Coronary artery (tissue), 2 donors: Measurements from ENCODE around the gene KRT3.

Source experiments
- DNase-seq: peaks from one replicate; pipeline ENCODE4 v3.0.0-alpha.2; 2017; ENCODE audit warnings: low spot score
- H3K27ac ChIP-seq, 2 donors: fragments of 200-600 bp; sonication (generic); one replicate each; pipeline ENCODE4 v1.5.1; 2016 to 2019
- H3K4me3 ChIP-seq: fragments of 200-600 bp; sonication (generic); 2 replicates; pipeline ENCODE4 v1.5.1; 2016; ENCODE audit warnings: mild to moderate bottlenecking, moderate library complexity
- CTCF ChIP-seq: fragments of 200-600 bp; sonication (generic); IDR thresholded peaks from one replicate; pipeline ENCODE4 v1.5.1; 2019; ENCODE audit warnings: antibody characterized with exemption

The KRT3 gene

GRCh38 chr12:52783563-52784316, 12.2 kb downstream of the KRT3 start:
- H3K27ac ChIP-seq = no peak overlapping the region
- no peak for TF ChIP-seq CTCF
- no peak for DNase-seq
- no peak overlapping the region for H3K4me3 ChIP-seq

- no peak for TF ChIP-seq CTCF
- DNase-seq = no peak
- Histone ChIP-seq H3K4me3 (no peak overlapping the region), H3K27ac (no peak overlapping the region)
Measured at GRCh38 chr12:52782502-52782901, 13.4 kb downstream of the KRT3 start.

- DNase-seq = no peak
- no peak for TF ChIP-seq CTCF
- no peak overlapping the region for H3K27ac ChIP-seq
Measured at GRCh38 chr12:52781399-52782082, 14.4 kb downstream of the KRT3 start.

GRCh38 chr12:52779914-52780313, 16.0 kb downstream of the KRT3 start:
- no peak for TF ChIP-seq CTCF
- Histone ChIP-seq H3K27ac (no peak overlapping the region), H3K4me3 (no peak overlapping the region)
- DNase-seq = no peak

More at GRCh38 chr12:52781399-52782082, 14.4 kb downstream of the KRT3 start:
- no peak overlapping the region for H3K4me3 ChIP-seq

- H3K27ac ChIP-seq = no peak overlapping the region
- H3K4me3 ChIP-seq = no peak overlapping the region
- no peak for TF ChIP-seq CTCF
- DNase-seq = no peak
Measured at GRCh38 chr12:52778833-52779232, 17.1 kb downstream of the KRT3 start.

- H3K4me3 ChIP-seq = no peak overlapping the region
- DNase-seq = no peak
- no peak for TF ChIP-seq CTCF
- H3K27ac ChIP-seq = no peak overlapping the region
Measured at GRCh38 chr12:52777566-52777965, 18.4 kb downstream of the KRT3 start.

GRCh38 chr12:52776913-52777395, 19.0 kb downstream of the KRT3 start, which contains the start of gene KRT76:
Gene KRT76, minus strand, starts transcription at chr12:52777345. Its CDS starts 54 bp downstream, at chr12:52777291.
- no peak for DNase-seq

More at GRCh38 chr12:52776913-52777395, 19.0 kb downstream of the KRT3 start, which contains the start of gene KRT76:
- no peak within 1 kb of the TSS for H3K27ac ChIP-seq
- TF ChIP-seq CTCF = no peak
- H3K4me3 ChIP-seq = no peak within 1 kb of the TSS
